ENCODE results near the gene GAB1.

- TF ChIP-seq CTCF (IDR thresholded peaks at IDR 0.05) (no peak), POLR2A (IDR thresholded peaks at IDR 0.05) (no peak)
Measured at GRCh38 chr4:143486314-143486713, 149.6 kb downstream of the GAB1 start.

Data from heart left ventricle (tissue), 13 donors.